Measurements from ENCODE around the gene BAIAP2. TPM values are rescaled to one million over a fixed set of nuclear protein-coding genes. Genes with fewer than 3 reads are reported as not detected.
A peak's percentile ranks its signal among the peaks of the same experiment; 100 is the strongest.

Gene BAIAP2
- total and polyA plus RNA-seq, 4 experiments from 2014 or later = 2.1 to 7.2 (median 5.5) TPM

GRCh38 chr17:81009136-81009535 is 25.8 kb upstream of the BAIAP2 start:
- Mint-ChIP-seq H3K4me1 (peaks cover 4 to 7% (median 6%) of the 10 kb centered on the region in 4 donors), H3K36me3 (peaks cover 0 to 10% of the 10 kb centered on the region in 2 donors), H3K27ac (no peak overlapping the region), H3K27me3 (peaks cover 8 to 10% of the 10 kb centered on the region in 2 donors), H3K9me3 (peaks cover 0 to 15% (median 10%) of the 10 kb centered on the region in 8 donors), H3K4me3 (no peak overlapping the region)
- intact Hi-C loops (cut with micrococcal nuclease) = no loop called here
- Histone ChIP-seq H3K9me3 (ENCODE audit: control insufficient read depth in 1 of 2, low read length in 2 of 2) (no peaks in the 10 kb centered on the region), H3K27ac (ENCODE audit: low read depth, low read length) (no peak overlapping the region), H3K36me3 (ENCODE audit: insufficient read depth, low read length) (no peaks in the 10 kb centered on the region), H3K4me1 (ENCODE audit: insufficient read depth, low read length) (peaks cover 7% of the 10 kb centered on the region), H3K4me3 (ENCODE audit: low read length in 2 of 2) (no peak overlapping the region), H3K27me3 (ENCODE audit: insufficient read depth, low read length) (peaks cover 6% of the 10 kb centered on the region)
- ChIA-PET CTCF (ENCODE audit: partially characterized antibody) (interaction anchor here (0.7 to 1.1 kb wide), 2 partner anchors 42 to 93 kb away, joined by 3 to 4 read pairs; no protein-coding TSS in a partner anchor), POLR2A (ENCODE audit: partially characterized antibody) (no interaction called here)
- no peak for DNase-seq

DNA sequence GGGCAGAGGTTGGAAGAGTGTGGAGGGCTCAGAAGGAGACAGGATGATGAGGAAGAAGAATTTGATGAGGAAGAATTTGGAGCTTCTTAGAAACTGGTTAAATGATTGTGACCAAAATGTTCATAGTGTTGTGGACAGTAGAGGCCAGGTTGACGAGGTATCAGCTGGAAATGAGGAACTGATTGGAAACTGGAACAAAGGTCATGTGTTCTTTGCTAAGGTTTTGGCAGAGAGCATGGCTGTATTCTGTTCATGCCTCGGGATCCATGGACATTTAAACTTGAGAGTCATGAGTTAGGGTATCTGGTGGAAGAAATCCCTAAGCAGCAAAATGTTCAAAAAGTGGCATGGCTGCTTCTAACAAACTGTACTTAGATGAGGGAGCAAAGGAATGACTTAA is 24.0 kb upstream of the BAIAP2 start:
- DNase-seq = no peak
- no peaks in the 10 kb centered on the region for H3K9me3 ChIP-seq (ENCODE audit: control insufficient read depth in 1 of 2, low read length in 2 of 2)
- intact Hi-C loops (cut with micrococcal nuclease) = no loop called here
- H3K9me3 Mint-ChIP-seq = peaks cover 0 to 19% (median 12%) of the 10 kb centered on the region in 8 donors
- ChIA-PET POLR2A (ENCODE audit: partially characterized antibody) (no interaction called here), CTCF (ENCODE audit: partially characterized antibody) (interaction anchor here (1.0 kb wide), 1 partner anchor 13 kb away, joined by 5 read pairs; no protein-coding TSS in a partner anchor)
- no peaks in the 10 kb centered on the region for H3K36me3 ChIP-seq (ENCODE audit: insufficient read depth, low read length)
- peaks cover 0 to 7% (median 0%) of the 10 kb centered on the region in 4 donors for H3K4me1 Mint-ChIP-seq
- no peak overlapping the region for H3K27ac ChIP-seq (ENCODE audit: low read depth, low read length)
- no peaks in the 10 kb centered on the region for H3K4me1 ChIP-seq (ENCODE audit: insufficient read depth, low read length)
- H3K27ac Mint-ChIP-seq = no peak overlapping the region
- H3K4me3 Mint-ChIP-seq = no peak overlapping the region
- no peaks in the 10 kb centered on the region for H3K27me3 ChIP-seq (ENCODE audit: insufficient read depth, low read length)
- peaks cover 3 to 5% of the 10 kb centered on the region in 2 donors for H3K27me3 Mint-ChIP-seq
- peaks cover 0 to 10% of the 10 kb centered on the region in 2 donors for H3K36me3 Mint-ChIP-seq
- no peak overlapping the region for H3K4me3 ChIP-seq (ENCODE audit: low read length in 2 of 2)

DNA sequence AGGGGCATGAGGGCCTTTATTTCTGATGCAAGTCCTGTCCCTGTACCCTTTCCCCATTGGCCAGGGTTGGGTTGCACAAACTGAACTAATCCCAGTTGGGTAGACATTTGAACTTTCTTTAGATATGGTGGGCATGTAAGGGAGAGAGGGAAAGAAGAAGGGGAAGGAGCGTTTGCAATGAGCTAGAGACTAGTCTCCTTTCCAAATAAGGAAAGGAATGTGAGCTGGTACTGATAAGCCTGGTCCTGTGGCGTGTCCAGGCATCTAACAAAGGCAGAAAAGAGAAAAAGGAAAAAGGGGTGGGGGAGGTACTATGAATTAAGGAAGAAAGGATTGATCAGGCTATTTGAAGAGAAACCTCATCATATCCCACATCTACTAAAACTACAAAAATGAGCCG is 23.0 kb upstream of the BAIAP2 start:
- H3K9me3 ChIP-seq (ENCODE audit: control insufficient read depth in 1 of 2, low read length in 2 of 2) = no peaks in the 10 kb centered on the region
- Mint-ChIP-seq H3K4me3 (no peak overlapping the region), H3K27ac (peak overlapping the region in 2 of 7 donors; percentile 57 to 63), H3K9me3 (peaks cover 0 to 27% (median 13%) of the 10 kb centered on the region in 8 donors), H3K4me1 (peaks cover 2 to 13% (median 4%) of the 10 kb centered on the region in 4 donors), H3K36me3 (peaks cover 0 to 6% of the 10 kb centered on the region in 2 donors), H3K27me3 (peaks cover under 1 to 1% of the 10 kb centered on the region in 2 donors)
- H3K4me1 ChIP-seq (ENCODE audit: insufficient read depth, low read length) = peaks cover 1% of the 10 kb centered on the region
- no peak for DNase-seq
- POLR2A ChIA-PET (ENCODE audit: partially characterized antibody) = no interaction called here
- intact Hi-C loops (cut with micrococcal nuclease) = no loop called here
- H3K36me3 ChIP-seq (ENCODE audit: insufficient read depth, low read length) = no peaks in the 10 kb centered on the region
- CTCF ChIA-PET (ENCODE audit: partially characterized antibody) = interaction anchor here (1.7 kb wide), 1 partner anchor 12 kb away, joined by 3 read pairs; no protein-coding TSS in a partner anchor
- no peaks in the 10 kb centered on the region for H3K27me3 ChIP-seq (ENCODE audit: insufficient read depth, low read length)
- H3K4me3 ChIP-seq (ENCODE audit: low read length in 2 of 2) = no peak overlapping the region
- H3K27ac ChIP-seq (ENCODE audit: low read depth, low read length) = no peak overlapping the region

DNA sequence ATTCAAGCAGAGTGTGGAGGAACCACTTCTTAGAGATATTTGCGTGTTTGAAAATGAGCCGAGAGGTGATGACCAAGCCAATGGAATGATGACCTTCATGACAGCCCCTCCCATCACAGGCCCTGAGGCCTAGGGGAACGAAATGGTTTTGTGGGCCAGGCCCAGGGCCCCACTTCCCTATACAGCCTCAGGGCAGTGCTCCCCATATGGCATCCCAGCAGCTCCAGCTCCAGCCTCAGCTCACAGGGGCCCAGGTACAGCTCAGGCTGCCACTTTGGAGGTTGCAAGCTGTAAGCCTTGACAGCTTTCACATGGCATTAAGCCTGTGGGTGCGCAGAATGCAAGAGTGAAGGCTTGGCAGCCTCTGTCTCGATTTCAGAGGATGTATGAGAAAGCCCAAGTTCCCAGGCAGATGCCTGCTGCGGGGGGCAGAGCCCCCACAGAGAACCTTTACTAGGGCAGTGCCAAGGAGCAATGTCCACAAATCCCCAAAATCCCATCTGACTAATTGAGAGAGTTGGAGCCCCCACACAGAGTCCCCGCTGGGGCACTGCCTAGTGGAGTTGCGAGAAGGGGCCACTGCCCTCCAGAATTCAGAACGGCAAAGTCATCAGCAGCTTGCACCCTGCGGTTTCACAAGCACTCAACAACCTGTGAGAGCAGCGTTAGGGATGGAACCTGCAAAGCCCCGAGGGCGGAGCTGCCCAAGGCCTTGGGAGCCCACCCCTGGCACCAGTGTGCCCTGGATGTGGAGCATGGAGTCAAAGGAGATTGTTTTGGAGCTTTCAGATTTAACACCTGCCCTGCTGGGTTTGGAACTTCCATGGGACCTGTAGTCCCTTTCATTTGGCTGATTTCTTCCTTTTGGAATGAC is 22.1 kb upstream of the BAIAP2 start:
- no peak for DNase-seq

DNA sequence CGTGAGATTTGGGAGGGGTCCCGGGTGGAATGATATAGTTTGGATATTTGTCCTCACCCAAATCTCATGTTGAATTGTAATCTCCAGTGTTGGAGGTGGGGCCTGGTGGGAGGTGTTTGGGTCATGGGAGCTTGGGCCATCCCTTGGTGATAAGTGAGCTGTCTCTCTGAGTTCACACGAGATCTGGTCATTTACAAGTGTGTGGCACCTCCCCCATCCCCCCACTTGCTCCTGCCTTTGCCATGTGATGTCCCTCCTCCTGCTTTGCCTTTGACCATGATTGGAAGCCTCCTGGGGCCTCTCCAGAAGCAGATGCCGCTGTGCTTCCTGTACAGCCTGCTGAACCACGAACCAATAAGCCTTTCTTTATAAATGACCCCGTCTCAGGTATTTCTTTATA is 21.3 kb upstream of the BAIAP2 start:
- H3K4me3 ChIP-seq (ENCODE audit: low read length in 2 of 2) = no peak overlapping the region
- Mint-ChIP-seq H3K27me3 (no peaks in the 10 kb centered on the region), H3K4me1 (peaks cover 12 to 30% (median 18%) of the 10 kb centered on the region in 4 donors), H3K27ac (peak overlapping the region in 1 of 7 donors; percentile 53), H3K9me3 (peaks cover 0 to 27% (median 13%) of the 10 kb centered on the region in 8 donors), H3K4me3 (no peak overlapping the region), H3K36me3 (peaks cover 0 to 6% of the 10 kb centered on the region in 2 donors)
- H3K4me1 ChIP-seq (ENCODE audit: insufficient read depth, low read length) = peaks cover 18% of the 10 kb centered on the region
- CTCF ChIA-PET (ENCODE audit: partially characterized antibody) = interaction anchor here (1.7 kb wide), 1 partner anchor 10 kb away, joined by 3 read pairs; no protein-coding TSS in a partner anchor
- H3K27me3 ChIP-seq (ENCODE audit: insufficient read depth, low read length) = no peaks in the 10 kb centered on the region
- H3K9me3 ChIP-seq (ENCODE audit: control insufficient read depth in 1 of 2, low read length in 2 of 2) = no peaks in the 10 kb centered on the region
- H3K27ac ChIP-seq (ENCODE audit: low read depth, low read length) = no peak overlapping the region
- intact Hi-C loops (cut with micrococcal nuclease) = no loop called here
- DNase-seq = no peak
- no peaks in the 10 kb centered on the region for H3K36me3 ChIP-seq (ENCODE audit: insufficient read depth, low read length)
- POLR2A ChIA-PET (ENCODE audit: partially characterized antibody) = interaction anchor here (0.6 kb wide), 1 partner anchor 10 kb away, joined by 3 read pairs; no protein-coding TSS in a partner anchor

More for the DNA sequence above, 22.1 kb upstream of the BAIAP2 start:
- Mint-ChIP-seq H3K4me1 (peaks cover 5 to 22% (median 9%) of the 10 kb centered on the region in 4 donors), H3K27me3 (peaks cover 0 to 1% of the 10 kb centered on the region in 2 donors), H3K9me3 (peaks cover 0 to 27% (median 13%) of the 10 kb centered on the region in 8 donors), H3K27ac (peak overlapping the region in 1 of 7 donors; percentile 20), H3K36me3 (peaks cover 0 to 6% of the 10 kb centered on the region in 2 donors), H3K4me3 (no peak overlapping the region)
- Histone ChIP-seq H3K4me3 (ENCODE audit: low read length in 2 of 2) (no peak overlapping the region), H3K27me3 (ENCODE audit: insufficient read depth, low read length) (no peaks in the 10 kb centered on the region), H3K36me3 (ENCODE audit: insufficient read depth, low read length) (no peaks in the 10 kb centered on the region), H3K9me3 (ENCODE audit: control insufficient read depth in 1 of 2, low read length in 2 of 2) (no peaks in the 10 kb centered on the region), H3K27ac (ENCODE audit: low read depth, low read length) (no peak overlapping the region), H3K4me1 (ENCODE audit: insufficient read depth, low read length) (peaks cover 10% of the 10 kb centered on the region)
- intact Hi-C loops (cut with micrococcal nuclease) = no loop called here
- ChIA-PET CTCF (ENCODE audit: partially characterized antibody) (interaction anchor here (1.7 kb wide), 1 partner anchor 11 kb away, joined by 3 read pairs; no protein-coding TSS in a partner anchor), POLR2A (ENCODE audit: partially characterized antibody) (no interaction called here)

DNA sequence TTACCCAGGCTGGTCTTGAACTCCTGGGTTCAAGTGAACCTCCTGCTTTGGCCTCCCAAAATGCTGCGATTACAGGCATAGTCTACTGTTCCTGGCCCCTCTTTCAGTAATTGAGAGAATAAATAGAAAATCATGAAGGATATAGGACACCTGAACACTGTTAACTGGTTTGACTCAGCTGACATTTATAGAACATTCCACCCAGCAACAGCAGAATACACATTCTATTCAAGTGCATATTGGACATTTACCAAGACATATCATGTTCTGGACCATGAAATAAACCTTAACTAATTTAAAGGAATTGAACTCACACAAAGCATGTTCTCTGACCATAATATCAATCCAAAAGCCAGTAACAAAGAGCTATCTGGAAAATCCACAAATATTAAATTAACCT is 19.8 kb upstream of the BAIAP2 start:
- Mint-ChIP-seq H3K9me3 (peaks cover 0 to 27% (median 13%) of the 10 kb centered on the region in 8 donors), H3K4me1 (peaks cover 15 to 45% (median 28%) of the 10 kb centered on the region in 4 donors), H3K4me3 (no peak overlapping the region), H3K27ac (peak overlapping the region in 1 of 7 donors; percentile 61), H3K27me3 (no peaks in the 10 kb centered on the region), H3K36me3 (peaks cover 0 to 6% of the 10 kb centered on the region in 2 donors)
- Histone ChIP-seq H3K27ac (ENCODE audit: low read depth, low read length) (no peak overlapping the region), H3K36me3 (ENCODE audit: insufficient read depth, low read length) (no peaks in the 10 kb centered on the region), H3K27me3 (ENCODE audit: insufficient read depth, low read length) (no peaks in the 10 kb centered on the region), H3K4me3 (ENCODE audit: low read length in 2 of 2) (no peak overlapping the region), H3K4me1 (ENCODE audit: insufficient read depth, low read length) (peaks cover 30% of the 10 kb centered on the region), H3K9me3 (ENCODE audit: control insufficient read depth in 1 of 2, low read length in 2 of 2) (no peaks in the 10 kb centered on the region)
- ChIA-PET POLR2A (ENCODE audit: partially characterized antibody) (no interaction called here), CTCF (ENCODE audit: partially characterized antibody) (interaction anchor here (1.7 kb wide), 1 partner anchor 9 kb away, joined by 12 read pairs; no protein-coding TSS in a partner anchor)
- DNase-seq = no peak
- intact Hi-C loops (cut with micrococcal nuclease) = no loop called here

DNA sequence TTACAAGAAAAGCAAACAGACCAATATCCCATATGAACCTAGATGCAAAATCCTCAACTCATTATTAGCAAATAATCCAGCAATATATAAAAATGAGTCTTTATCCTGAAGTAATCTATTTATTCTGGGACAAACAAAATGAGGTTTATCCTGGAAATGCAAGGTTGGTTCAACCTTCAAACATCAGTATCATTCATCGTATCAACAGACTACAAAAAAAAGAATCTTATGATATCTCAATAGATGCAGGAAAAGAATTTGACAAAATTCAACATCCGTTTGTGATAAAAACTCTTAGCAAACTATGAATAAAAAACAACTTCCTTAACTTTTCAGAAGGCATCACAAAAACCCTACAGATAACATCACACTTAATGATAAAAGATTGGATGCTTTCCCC is 18.4 kb upstream of the BAIAP2 start:
- Mint-ChIP-seq H3K4me1 (peaks cover 15 to 47% (median 29%) of the 10 kb centered on the region in 4 donors), H3K27me3 (no peaks in the 10 kb centered on the region), H3K4me3 (peak overlapping the region in 6 of 8 donors; percentile 6 to 46 (median 36)), H3K27ac (peak overlapping the region in 6 of 7 donors; percentile 30 to 92 (median 65)), H3K36me3 (no peaks in the 10 kb centered on the region), H3K9me3 (peaks cover 0 to 17% (median 6%) of the 10 kb centered on the region in 8 donors)
- CTCF ChIA-PET (ENCODE audit: partially characterized antibody) = no interaction called here
- H3K4me3 ChIP-seq (ENCODE audit: low read length in 2 of 2) = no peak overlapping the region
- H3K4me1 ChIP-seq (ENCODE audit: insufficient read depth, low read length) = peaks cover 30% of the 10 kb centered on the region
- no peaks in the 10 kb centered on the region for H3K9me3 ChIP-seq (ENCODE audit: control insufficient read depth in 1 of 2, low read length in 2 of 2)
- no peak overlapping the region for H3K27ac ChIP-seq (ENCODE audit: low read depth, low read length)
- intact Hi-C loops (cut with micrococcal nuclease) = no loop called here
- POLR2A ChIA-PET (ENCODE audit: partially characterized antibody) = interaction anchor here (1.4 to 4.5 kb wide), 5 partner anchors 9 to 79 kb away, joined by 4 to 29 read pairs (median 12); partner anchors contain the start of genes BAIAP2 and CHMP6
- H3K27me3 ChIP-seq (ENCODE audit: insufficient read depth, low read length) = no peaks in the 10 kb centered on the region
- DNase-seq = no peak
- H3K36me3 ChIP-seq (ENCODE audit: insufficient read depth, low read length) = no peaks in the 10 kb centered on the region

Measured in CD4-positive, alpha-beta memory T cell (primary cell).